Measurements from ENCODE around the gene SULT6B1. TPM values are rescaled to one million over a fixed set of nuclear protein-coding genes. Genes with fewer than 3 reads are reported as not detected.
A peak's percentile ranks its signal among the peaks of the same experiment; 100 is the strongest.

The SULT6B1 gene
- total and polyA plus RNA-seq, 2 of the 4 experiments (the other 2 are of a cell fraction): not detected

DNA sequence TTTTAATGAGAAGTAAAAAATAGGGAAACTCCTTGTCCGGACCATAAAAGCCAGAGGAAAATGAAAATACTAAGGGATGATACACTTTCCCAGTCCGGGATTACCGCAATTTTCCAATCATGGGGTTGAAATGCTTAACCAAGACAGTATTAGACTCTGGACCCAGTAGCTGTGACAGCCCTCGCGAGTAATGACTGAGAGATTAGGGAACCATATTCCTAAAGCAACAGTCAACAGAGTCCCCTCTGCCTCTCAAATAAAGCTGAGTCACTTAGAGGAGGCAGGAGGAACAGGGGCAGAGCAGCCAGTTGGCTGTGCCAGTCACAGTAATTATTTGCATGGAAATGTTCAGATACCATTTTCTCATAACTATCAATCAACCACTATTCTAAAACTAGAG, 69.3 kb downstream of the SULT6B1 start:
- dilution Hi-C loops (cut with HindIII; ENCODE audit: low sequenced_read_pairs, unreplicated experiment) (no loop called here), in situ Hi-C loops (cut with MboI; ENCODE audit: low sequenced_read_pairs) (no loop called here), intact Hi-C loops (cut with micrococcal nuclease) (no loop called here)
- no TSS peak for BruUV-seq (replicated peaks)
- Histone ChIP-seq H3K36me3 (ENCODE audit: control insufficient read depth, insufficient read depth, low read length) (peaks cover 39% of the 10 kb centered on the region), H4K20me1 (ENCODE audit: insufficient read depth, low read length) (no peaks in the 10 kb centered on the region), H2AK9ac (replicated peaks; ENCODE audit: low read depth, low read length, poor library complexity) (no peak overlapping the region), H4K8ac (ENCODE audit: low read depth in 2 of 2, low read length in 2 of 2) (no peak overlapping the region), H3K4me3 (ENCODE audit: insufficient read depth, low read depth, low read length) (no peak overlapping the region), H3K79me1 (ENCODE audit: low read depth in 1 of 2, low read length in 2 of 2) (peaks cover 4 to 5% of the 10 kb centered on the region in 2 experiments; a peak in 3 of 4 replicates), H3K4me2 (ENCODE audit: low read depth, low read length) (no peak overlapping the region), H3K9me3 (ENCODE audit: control insufficient read depth, insufficient read depth, low read length) (no peaks in the 10 kb centered on the region), H3K4ac (ENCODE audit: low read depth, low read length) (no peak overlapping the region), H2BK5ac (ENCODE audit: low read depth, low read length, poor library complexity, severe bottlenecking) (no peak overlapping the region), H2BK15ac (ENCODE audit: low read depth, low read length) (no peak overlapping the region), H3K18ac (ENCODE audit: low read depth, low read length) (no peak overlapping the region), H3K23ac (ENCODE audit: low read depth, low read length) (no peak overlapping the region), H2AFZ (replicated peaks; ENCODE audit: low read length, poor library complexity) (no peak overlapping the region), H3K14ac (replicated peaks; ENCODE audit: low read depth, low read length) (no peak overlapping the region), H3K27me3 (ENCODE audit: control insufficient read depth, insufficient read depth, low read length) (no peaks in the 10 kb centered on the region), H3K9me1 (ENCODE audit: insufficient read depth, low read length) (peaks cover 2% of the 10 kb centered on the region; the same call in 1 of the 2 replicates), H4K5ac (ENCODE audit: low read depth, low read length) (no peak overlapping the region), H4K91ac (ENCODE audit: insufficient read depth, low read depth, low read length) (no peak overlapping the region), H2AK5ac (ENCODE audit: low read depth, low read length) (no peak overlapping the region), H3K9ac (ENCODE audit: low read depth, low read length) (no peak overlapping the region), H2BK120ac (ENCODE audit: low read depth, low read length) (no peak overlapping the region), H3K4me1 (ENCODE audit: control insufficient read depth, insufficient read depth, low read length) (no peaks in the 10 kb centered on the region), H3K56ac (ENCODE audit: extremely low read depth, insufficient read depth, low read length) (no peak overlapping the region), H3K27ac (ENCODE audit: insufficient read depth, low read length) (no peak overlapping the region), H2BK20ac (ENCODE audit: low read depth, low read length) (no peak overlapping the region)
- no peak for TF ChIP-seq RAD21 (IDR thresholded peaks at IDR 0.05; ENCODE audit: low read length)
- TF ChIP-seq MAFK (IDR thresholded peaks at IDR 0.05; ENCODE audit: low read depth, low read length): no peak
- TF ChIP-seq, protein P1, sequence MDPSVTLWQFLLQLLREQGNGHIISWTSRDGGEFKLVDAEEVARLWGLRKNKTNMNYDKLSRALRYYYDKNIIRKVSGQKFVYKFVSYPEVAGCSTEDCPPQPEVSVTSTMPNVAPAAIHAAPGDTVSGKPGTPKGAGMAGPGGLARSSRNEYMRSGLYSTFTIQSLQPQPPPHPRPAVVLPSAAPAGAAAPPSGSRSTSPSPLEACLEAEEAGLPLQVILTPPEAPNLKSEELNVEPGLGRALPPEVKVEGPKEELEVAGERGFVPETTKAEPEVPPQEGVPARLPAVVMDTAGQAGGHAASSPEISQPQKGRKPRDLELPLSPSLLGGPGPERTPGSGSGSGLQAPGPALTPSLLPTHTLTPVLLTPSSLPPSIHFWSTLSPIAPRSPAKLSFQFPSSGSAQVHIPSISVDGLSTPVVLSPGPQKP (IDR thresholded peaks at IDR 0.05; ENCODE audit: borderline replicate concordance, low read depth, low read length): no peak
- TF ChIP-seq MAZ (IDR thresholded peaks at IDR 0.05; ENCODE audit: borderline replicate concordance, low read depth, low read length): no peak
- peak; percentile 58; the same call in 1 of the 2 replicates for TF ChIP-seq NFE2L2 (IDR thresholded peaks at IDR 0.05; ENCODE audit: low read depth, low read length)
- ATAC-seq (ENCODE audit: low read depth): no peak
- CTCF ChIA-PET: no interaction called here
- no peak for DNase-seq
- no CpG with 5 or more reads among the region's 5 CpGs for WGBS, 2 experiments (ENCODE audit: extremely low coverage in 2 of 2, insufficient read length in 1 of 2)
- POLR2A ChIA-PET (ENCODE audit: unreplicated experiment): no interaction called here

Other genes with a start within 250 kb of the SULT6B1 start
- 16.4 and 23.3 TPM in 2 replicates for gene STRN, start 222.1 kb downstream of the SULT6B1 start, total RNA-seq (2012; rRNA removed)
- gene STRN, start 222.1 kb downstream of the SULT6B1 start, polyA plus RNA-seq (2012; rRNA removed): 4.9 and 5.1 TPM in 2 replicates
- 17.9 and 20.6 TPM in 2 replicates for gene HEATR5B, start 104.3 kb downstream of the SULT6B1 start, total RNA-seq (2012; rRNA removed)
- gene HEATR5B, start 104.3 kb downstream of the SULT6B1 start, polyA plus RNA-seq (2012; rRNA removed): 7.6 and 8.3 TPM in 2 replicates
- gene GPATCH11, start 104.2 kb downstream of the SULT6B1 start, total RNA-seq (2012; rRNA removed): 4.7 and 8.1 TPM in 2 replicates
- 2.9 and 3.9 TPM in 2 replicates for gene GPATCH11, start 104.2 kb downstream of the SULT6B1 start, polyA plus RNA-seq (2012; rRNA removed)
- 16.8 and 32.2 TPM in 2 replicates for gene EIF2AK2, start 31.7 kb downstream of the SULT6B1 start, total RNA-seq (2012; rRNA removed)
- 7.3 and 10.2 TPM in 2 replicates for gene EIF2AK2, start 31.7 kb downstream of the SULT6B1 start, polyA plus RNA-seq (2012; rRNA removed)
- 16.8 and 23.3 TPM in 2 replicates for gene CEBPZOS, start 7.8 kb upstream of the SULT6B1 start, total RNA-seq (2012; rRNA removed)
- gene CEBPZOS, start 7.8 kb upstream of the SULT6B1 start, polyA plus RNA-seq (2012; rRNA removed): 26.3 and 31.5 TPM in 2 replicates
- 33.3 and 47.8 TPM in 2 replicates for gene CEBPZ, start 42.9 kb upstream of the SULT6B1 start, total RNA-seq (2012; rRNA removed)
- gene CEBPZ, start 42.9 kb upstream of the SULT6B1 start, polyA plus RNA-seq (2012; rRNA removed): 9.4 and 9.5 TPM in 2 replicates
- gene NDUFAF7, start 43.0 kb upstream of the SULT6B1 start, total RNA-seq (2012; rRNA removed): 9.9 and 12.8 TPM in 2 replicates
- 14.1 and 17.4 TPM in 2 replicates for gene NDUFAF7, start 43.0 kb upstream of the SULT6B1 start, polyA plus RNA-seq (2012; rRNA removed)
- gene PRKD3, start 136.2 kb upstream of the SULT6B1 start, total RNA-seq (2012; rRNA removed): 46.4 and 47.5 TPM in 2 replicates
- 14.3 and 15.8 TPM in 2 replicates for gene PRKD3, start 136.2 kb upstream of the SULT6B1 start, polyA plus RNA-seq (2012; rRNA removed)
- gene QPCT, start 156.0 kb upstream of the SULT6B1 start, total RNA-seq (2012; rRNA removed): 2.2 TPM in 2 replicates
- gene QPCT, start 156.0 kb upstream of the SULT6B1 start, polyA plus RNA-seq (2012; rRNA removed): 1.6 and 1.9 TPM in 2 replicates

All from IMR-90 (cell line).